Heart right ventricle (tissue), 16 donors: Measurements from ENCODE around the gene KIDINS220. TPM values are rescaled to one million over a fixed set of nuclear protein-coding genes. Genes with fewer than 3 reads are reported as not detected.

Experiments
- ATAC-seq, 8 donors: fragments of 200-7000 bp; cut with Tn5 transposase; one replicate each; pipeline ENCODE4 v1.9.1; 2020; ENCODE audit warnings: mild to moderate bottlenecking in 8 of 8, moderate library complexity in 8 of 8, moderate number of reproducible peaks in 1 of 8
- DNase-seq, 2 donors: peaks; one replicate each; pipeline ENCODE4 v3.0.0-alpha.2; 2020
- H3K27ac ChIP-seq, 10 donors: fragments of 200-600 bp; sonication (generic) in 2 of 10; one replicate each; pipeline versions ENCODE4 v1.5.0 to v1.8.0; 2020 to 2022; ENCODE audit warnings: mild to moderate bottlenecking in 3 of 10
- H3K27me3 ChIP-seq, 7 donors: fragments of 200-600 bp; one replicate each; pipeline ENCODE4 v1.8.0; 2021 to 2022; ENCODE audit warnings: mild to moderate bottlenecking in 2 of 7
- H3K36me3 ChIP-seq, 9 donors: fragments of 200-600 bp; sonication (generic) in 1 of 9; one replicate each; pipeline versions ENCODE4 v1.5.0 to v1.8.0; 2020 to 2022; ENCODE audit warnings: mild to moderate bottlenecking in 2 of 9
- H3K4me1 ChIP-seq, 9 donors: fragments of 200-600 bp; sonication (generic) in 1 of 9; one replicate each; pipeline versions ENCODE4 v1.5.0 to v1.8.0; 2020 to 2022; ENCODE audit warnings: mild to moderate bottlenecking in 4 of 9
- H3K4me3 ChIP-seq, 10 donors: fragments of 200-600 bp; sonication (generic) in 2 of 10; one replicate each; pipeline versions ENCODE4 v1.5.0 to v1.8.0; 2020 to 2022; ENCODE audit warnings: mild to moderate bottlenecking in 7 of 10, moderate library complexity in 2 of 10
- H3K9me3 ChIP-seq, 11 donors: fragments of 200-600 bp in 10 of 11; sonication (generic) in 2 of 11; one replicate each; pipeline versions ENCODE4 v1.5.0 to v1.8.0; 2013 to 2022; ENCODE audit warnings: mild to moderate bottlenecking in 2 of 11, control low read depth in 1 of 11, moderate library complexity in 1 of 11
- WGBS, 2 donors: extraction: QIAGEN DNeasy Blood & Tissue Kit; methylation state at CpG; one replicate each; pipeline ENCODE4 v1.1.7; 2013; ENCODE audit warnings: inconsistent platforms in 1 of 2; 5-methylcytosine and 5-hydroxymethylcytosine counted together
- intact Hi-C, 10 donors: fragments of 100-400 bp; cut with DNase I; formaldehyde crosslinking; loops; one replicate each; pipeline versions ENCODE4 v1.11.1 to v1.14.2; 2022
- polyA plus RNA-seq, 2 donors: library from polyadenylated mRNA; stranded (reverse); fragments of 200-250 nt; gene quantifications; one replicate each; pipeline ENCODE4 v1.2.3, GENCODE V29; 2013
- total RNA-seq, 10 donors: library from RNA; stranded (reverse); fragmentation: NEBNext Ultra II Directional in 3 of 10; extraction: Animal tissue kit (Norgen Biotek cat#: 25700) in 3 of 10; gene quantifications; one replicate each; pipeline versions ENCODE4 v1.2.1 to v1.2.4, GENCODE V29; 2021 to 2023
- TF ChIP-seq, protein P1 (sequence below), 9 donors: fragments of 200-600 bp; sonication (generic) in 2 of 9; IDR thresholded peaks; one replicate each; pipeline versions ENCODE4 v1.5.0 to v1.8.0; 2021 to 2022; ENCODE audit warnings: antibody characterized with exemption in 9 of 9, mild to moderate bottlenecking in 5 of 9, moderate library complexity in 1 of 9
- donor health status: Arrhythmogenic right ventricular cardiomyopathy.
- donor health status: ischemic (EF 13 %, LVEDD 7.1; RV severe dilation, severe dysfunction).
- donor health status: healthy with polysubstance abuse.
- donor health status: DM: no; HTN: yes; CAD: no.
- donor health status: DM: no; HTN: no; CAD: no.
- donor health status: ischemic (EF 25% LVEDD 6.9; RV normal size, moderate dysfunction).
- donor health status: ischemic (EF 25% LVEDD 5.7; RV mildly dilated, moderate dysfunction).
- donor health status: healthy.
- donor health status: DM: yes; HTN: yes; CAD: no.
- donor health status: Ischemic cardiomyopathy.
- donor health status: ischemic (EF 35%, LVEDD 5.7; RV mildly dilated, moderate dysfunction).
- donor health status: nonischemic (EF 11% LVEDD 7.7; RV severe dilation, severe dysfunction).
- donor health status: DM: yes; HTN: yes; CAD: no.
- donor health status: PGD.
- donor health status: ischemic (EF 29% LVEDD 5.4; RV normal size, mild dysfunction).
- donor health status: nonischemic (EF 23%, LVEDD 6.1; RV moderate dilation, normal function).

The KIDINS220 gene
- total and polyA plus RNA-seq, 12 donors = 20.0 to 116 (median 72.8) TPM

GRCh38 chr2:8756230-8756629, 81.2 kb downstream of the KIDINS220 start:
- DNase-seq (no peak), ATAC-seq (no peak)
- TF ChIP-seq, protein P1, sequence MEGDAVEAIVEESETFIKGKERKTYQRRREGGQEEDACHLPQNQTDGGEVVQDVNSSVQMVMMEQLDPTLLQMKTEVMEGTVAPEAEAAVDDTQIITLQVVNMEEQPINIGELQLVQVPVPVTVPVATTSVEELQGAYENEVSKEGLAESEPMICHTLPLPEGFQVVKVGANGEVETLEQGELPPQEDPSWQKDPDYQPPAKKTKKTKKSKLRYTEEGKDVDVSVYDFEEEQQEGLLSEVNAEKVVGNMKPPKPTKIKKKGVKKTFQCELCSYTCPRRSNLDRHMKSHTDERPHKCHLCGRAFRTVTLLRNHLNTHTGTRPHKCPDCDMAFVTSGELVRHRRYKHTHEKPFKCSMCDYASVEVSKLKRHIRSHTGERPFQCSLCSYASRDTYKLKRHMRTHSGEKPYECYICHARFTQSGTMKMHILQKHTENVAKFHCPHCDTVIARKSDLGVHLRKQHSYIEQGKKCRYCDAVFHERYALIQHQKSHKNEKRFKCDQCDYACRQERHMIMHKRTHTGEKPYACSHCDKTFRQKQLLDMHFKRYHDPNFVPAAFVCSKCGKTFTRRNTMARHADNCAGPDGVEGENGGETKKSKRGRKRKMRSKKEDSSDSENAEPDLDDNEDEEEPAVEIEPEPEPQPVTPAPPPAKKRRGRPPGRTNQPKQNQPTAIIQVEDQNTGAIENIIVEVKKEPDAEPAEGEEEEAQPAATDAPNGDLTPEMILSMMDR (IDR thresholded peaks at IDR 0.05) = no peak
- H3K4me1 ChIP-seq = peaks cover 0 to 34% (median 8%) of the 10 kb centered on the region in 9 donors
- H3K4me3 ChIP-seq = no peak overlapping the region
- no peaks in the 10 kb centered on the region for H3K27me3 ChIP-seq
- intact Hi-C loops = loop anchor here in 1 of 10 donors (10.0 kb wide), 1 partner anchor 1331 kb away; no protein-coding TSS in a partner anchor
- H3K9me3 ChIP-seq = peaks cover 0 to 18% (median 6%) of the 10 kb centered on the region in 11 donors
- no peak overlapping the region for H3K27ac ChIP-seq
- H3K36me3 ChIP-seq = peaks cover 0 to 57% (median 15%) of the 10 kb centered on the region in 9 donors

DNA sequence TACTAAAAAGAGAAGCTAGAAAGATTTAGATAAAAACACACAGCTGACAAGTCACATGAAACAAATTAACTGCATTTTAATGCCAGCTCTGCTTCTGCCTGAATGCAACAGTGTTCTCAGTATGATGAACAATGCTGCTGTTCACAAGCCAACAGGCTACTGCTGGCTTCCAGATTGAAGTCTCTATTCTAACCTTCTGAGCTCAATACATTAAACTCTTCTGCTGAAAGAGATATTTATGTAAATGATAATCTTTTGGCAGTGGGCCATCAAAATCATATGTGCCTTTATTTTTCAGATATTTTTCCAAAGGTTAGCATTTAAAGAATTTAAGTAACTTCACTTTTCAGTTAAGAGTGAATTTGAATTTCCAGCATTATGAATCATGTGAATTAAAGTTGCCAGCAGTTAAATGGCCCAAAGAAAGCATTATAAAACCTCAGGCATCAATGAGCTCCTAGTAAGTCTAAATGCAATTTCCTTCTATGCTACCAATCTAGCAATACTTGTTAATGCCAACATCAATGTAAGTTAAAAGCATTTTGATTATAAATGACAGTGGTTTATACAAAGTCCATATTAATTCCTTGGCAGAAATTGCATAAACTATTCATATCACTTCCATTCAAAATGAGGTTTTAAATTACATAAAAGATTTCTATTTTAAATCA, 83.2 kb downstream of the KIDINS220 start:
- Histone ChIP-seq H3K9me3 (peaks cover 0 to 18% (median 6%) of the 10 kb centered on the region in 11 donors), H3K4me1 (peaks cover 0 to 26% (median 8%) of the 10 kb centered on the region in 9 donors), H3K27ac (peak overlapping the region in 2 of 10 donors; percentile 11 to 26), H3K36me3 (peaks cover 0 to 66% (median 22%) of the 10 kb centered on the region in 9 donors), H3K4me3 (no peak overlapping the region), H3K27me3 (no peaks in the 10 kb centered on the region)
- intact Hi-C loops = loop anchor here in 1 of 10 donors (10.0 kb wide), 1 partner anchor 1329 kb away; no protein-coding TSS in a partner anchor
- TF ChIP-seq, protein P1 (IDR thresholded peaks at IDR 0.05) = no peak
- ATAC-seq (peak in 5 of 8 donors; percentile 56 to 87 (median 78)), DNase-seq (no peak)

DNA sequence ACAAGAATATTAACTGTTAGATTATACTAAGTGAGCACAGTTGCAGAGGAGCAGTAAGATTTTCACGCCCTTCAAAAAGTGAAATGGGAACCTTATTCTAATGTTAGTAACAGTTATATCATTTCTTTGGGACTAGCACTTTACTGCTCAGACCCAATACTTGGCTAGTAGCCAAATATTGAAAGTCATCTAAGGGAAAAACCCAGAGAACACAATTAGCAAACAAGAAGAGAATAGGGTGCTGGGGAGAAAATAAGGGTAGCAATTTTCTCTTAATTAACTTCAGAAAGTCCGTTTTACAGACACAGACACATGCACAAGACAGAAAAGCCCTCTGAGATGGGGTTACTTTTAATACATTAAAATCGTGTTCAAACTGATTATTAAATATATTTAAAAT, 83.8 kb downstream of the KIDINS220 start:
- no peak for DNase-seq
- peak overlapping the region in 1 of 10 donors; percentile 26 for H3K27ac ChIP-seq
- H3K27me3 ChIP-seq = no peaks in the 10 kb centered on the region
- no peak overlapping the region for H3K4me3 ChIP-seq
- no peak for ATAC-seq
- TF ChIP-seq, protein P1 (IDR thresholded peaks at IDR 0.05) = no peak
- intact Hi-C loops = loop anchor here in 1 of 10 donors (10.0 kb wide), 1 partner anchor 1329 kb away; no protein-coding TSS in a partner anchor
- peaks cover 0 to 64% (median 22%) of the 10 kb centered on the region in 9 donors for H3K36me3 ChIP-seq
- H3K9me3 ChIP-seq = peaks cover 0 to 18% (median 6%) of the 10 kb centered on the region in 11 donors
- WGBS, 2 donors = 57 to 63% methylated on average over 3 of the region's 3 CpGs
- peaks cover 0 to 20% (median 8%) of the 10 kb centered on the region in 9 donors for H3K4me1 ChIP-seq

- Histone ChIP-seq H3K4me1 (peaks cover 0 to 20% (median 8%) of the 10 kb centered on the region in 9 donors), H3K36me3 (peaks cover 0 to 66% (median 17%) of the 10 kb centered on the region in 9 donors), H3K4me3 (no peak overlapping the region), H3K27ac (no peak overlapping the region), H3K27me3 (no peaks in the 10 kb centered on the region), H3K9me3 (peaks cover 0 to 18% (median 6%) of the 10 kb centered on the region in 11 donors)
- intact Hi-C loops = loop anchor here in 1 of 10 donors (10.0 kb wide), 1 partner anchor 1328 kb away; no protein-coding TSS in a partner anchor
- 96 to 97% methylated on average over 4 of the region's 4 CpGs for WGBS, 2 donors
- ATAC-seq = no peak
- TF ChIP-seq, protein P1 (IDR thresholded peaks at IDR 0.05) = no peak
- DNase-seq = no peak
These were observed 85.0 kb downstream of the KIDINS220 start for GRCh38 chr2:8752385-8752784.
